K562 (cell line): ENCODE measurements around the gene POMT2. TPM values are rescaled to one million over a fixed set of nuclear protein-coding genes. Genes with fewer than 3 reads are reported as not detected.

Experiments used
- ATAC-seq: fragments of 200-7000 bp; cut with Tn5 transposase; 3 replicates; pipeline ENCODE4 v1.9.1; 2020; ENCODE audit warnings: moderate library complexity
- BruUV-seq: library from RNA; stranded (reverse); fragments of 400-500 nt; replicated peaks from 2 replicates; lab custom pipeline; 2021; lab: Mats Ljungman, UMichigan
- CTCF ChIA-PET: fragments of 300-600 bp; formaldehyde crosslinking; extraction: SDS; loops from one replicate; lab custom pipeline; 2021; ENCODE audit warnings: low intra/inter-chr PET ratio; lab: Yijun Ruan, JAX
- POLR2A ChIA-PET: fragments of 300-600, 350-650 bp; sonication (Branson Sonifier 250); formaldehyde crosslinking; extraction: SDS; loops from one replicate; lab custom pipeline; 2021; ENCODE audit warnings: antibody characterized with exemption, inconsistent platforms; lab: Yijun Ruan, JAX
- DNase-seq, 4 experiments: peaks; one replicate each; pipeline versions ENCODE4 v3.0.0 to v3.0.0-alpha.2; 2011 to 2018; ENCODE audit warnings: low spot score in 3 of 4, mixed read lengths in 3 of 4; ENCODE audit errors: extremely low read depth in 1 of 4
- FAIRE-seq: peaks from 2 replicates; lab custom pipeline; 2011; peaks lifted over from hg19 to GRCh38; lab: Jason Lieb, UNC
- H2AFZ ChIP-seq: 2 replicates; pipeline ENCODE4 v1.6.0; 2011; ENCODE audit warnings: low read depth, low read length, control low read depth, inconsistent platforms
- H3K27ac ChIP-seq: fragments of 200-600 bp; 3 replicates; pipeline ENCODE4 v1.8.0; 2011; ENCODE audit warnings: low read depth, mild to moderate bottlenecking, control low read depth, inconsistent platforms, low read length, moderate library complexity, mixed read lengths; ENCODE audit errors: extremely low read depth
- H3K27me3 ChIP-seq, 2 experiments: fragments of 300-600 bp in 1 of 2; 2 replicates in 1 of 2; 3 replicates in 1 of 2; pipeline versions ENCODE4 v1.6.0 to v1.8.0; 2011; ENCODE audit warnings: inconsistent platforms in 2 of 2, low read length in 2 of 2, mild to moderate bottlenecking in 1 of 2, mixed read lengths in 1 of 2, moderate library complexity in 1 of 2; ENCODE audit not compliant: control insufficient read depth in 2 of 2, insufficient read depth in 2 of 2
- H3K36me3 ChIP-seq: fragments of 300-600 bp; 3 replicates; pipeline ENCODE4 v1.8.0; 2011; ENCODE audit warnings: mild to moderate bottlenecking, low read length, inconsistent platforms; ENCODE audit not compliant: control insufficient read depth, insufficient read depth
- H3K4me1 ChIP-seq, 2 experiments: fragments of 200-600 bp in 1 of 2; replicated peaks in 1 of 2; 2 replicates in 1 of 2; 3 replicates in 1 of 2; pipeline versions ENCODE4 v1.5.1 to v1.8.0; 2011; ENCODE audit warnings: inconsistent platforms in 2 of 2, low read length in 2 of 2, mild to moderate bottlenecking in 1 of 2, mixed read lengths in 1 of 2, moderate library complexity in 1 of 2; ENCODE audit not compliant: control insufficient read depth in 2 of 2, insufficient read depth in 2 of 2
- H3K4me2 ChIP-seq: 2 replicates; pipeline ENCODE4 v1.6.1; 2011; ENCODE audit warnings: low read length, control low read depth, inconsistent platforms, mixed read lengths; ENCODE audit not compliant: insufficient read depth
- H3K4me3 ChIP-seq: fragments of 200-600 bp; sonication (generic), shearing (Covaris generic); 2 replicates; pipeline ENCODE4 v1.5.1; 2016; ENCODE audit warnings: control low read depth, inconsistent platforms
- H3K79me2 ChIP-seq: fragments of 200-600 bp; 3 replicates; pipeline ENCODE4 v1.8.0; 2011; ENCODE audit warnings: low read length, inconsistent platforms; ENCODE audit not compliant: control insufficient read depth, insufficient read depth
- H3K9ac ChIP-seq, 2 experiments: 2 replicates each; pipeline versions ENCODE4 v1.6.0 to v1.6.1; 2011; ENCODE audit warnings: low read depth in 2 of 2, low read length in 2 of 2, control low read depth in 1 of 2, inconsistent platforms in 1 of 2, mild to moderate bottlenecking in 1 of 2, mixed read lengths in 1 of 2; ENCODE audit not compliant: insufficient read depth in 1 of 2
- H3K9me1 ChIP-seq: one replicate; pipeline ENCODE4 v1.6.0; 2011; ENCODE audit warnings: inconsistent platforms, mild to moderate bottlenecking, low read length, moderate library complexity; ENCODE audit not compliant: control insufficient read depth, insufficient read depth
- H3K9me3 ChIP-seq: replicated peaks from 2 replicates; pipeline ENCODE4 v1.5.1; 2011; ENCODE audit warnings: low read depth, low read length, inconsistent platforms; ENCODE audit not compliant: control insufficient read depth, insufficient read depth
- H4K20me1 ChIP-seq: replicated peaks from 2 replicates; pipeline ENCODE4 v1.6.1; 2011; ENCODE audit warnings: low read length, inconsistent platforms, mixed read lengths; ENCODE audit not compliant: control insufficient read depth, insufficient read depth
- ARNT ChIP-seq, 2 experiments: fragments of 450-650 bp; IDR thresholded peaks; 2 replicates each; pipeline ENCODE4 v1.6.1; 2016; ENCODE audit warnings: mild to moderate bottlenecking in 1 of 2
- IRF1 ChIP-seq: sonication (generic); formaldehyde crosslinking; IDR thresholded peaks from 2 replicates; pipeline ENCODE4 v1.8.0; 2022; ENCODE audit warnings: missing genetic modification reagents, mild to moderate bottlenecking, borderline replicate concordance
- NFIC ChIP-seq: fragments of 450-650 bp; IDR thresholded peaks from 2 replicates; pipeline ENCODE4 v1.6.1; 2017; ENCODE audit warnings: mild to moderate bottlenecking, inconsistent platforms
- RBM17 ChIP-seq: fragments of 200-400 bp; formaldehyde crosslinking; IDR thresholded peaks from 2 replicates; pipeline ENCODE4 v1.6.1; 2017; ENCODE audit warnings: low read depth, mild to moderate bottlenecking, low read length, borderline replicate concordance
- WGBS: fragments of 100-300 bp; shearing (Covaris generic); methylation state at CpG from one replicate; pipeline ENCODE4 v1.1.6; 2016; ENCODE audit warnings: low coverage, mixed read lengths; ENCODE audit not compliant: insufficient coverage; ENCODE audit errors: missing lambda C conversion rate; 5-methylcytosine and 5-hydroxymethylcytosine counted together
- in situ Hi-C: fragments of 300-500 bp; cut with MboI; formaldehyde crosslinking; loops from 4 replicates; pipeline ENCODE4 v1.15.0; 2018; ENCODE audit warnings: inconsistent platforms, mixed read lengths
- intact Hi-C: fragments of 100-400 bp; cut with micrococcal nuclease; formaldehyde crosslinking; loops from 2 replicates; pipeline ENCODE4 v1.14.2; 2022
- polyA plus RNA-seq, 8 experiments: library from polyadenylated mRNA; depleted of rRNA in 4 of 8; stranded (reverse) in 5 of 8; unstranded in 3 of 8; fragments of >200 nt; fragmentation: Nextera tagmentation in 2 of 8; fragmentation: Illumina TruSeq in 1 of 8; extraction: Ambion mirVana in 2 of 8; extraction: Trizol in 1 of 8; gene quantifications; 2 replicates each; pipeline versions ENCODE4 v1.2.1 to v1.2.3, GENCODE V29; 2011 to 2014; ENCODE audit warnings: inconsistent platforms in 1 of 8, missing spikeins in 1 of 8
- total RNA-seq, 7 experiments: library from RNA; depleted of rRNA in 6 of 7; stranded (reverse); fragments of >200 nt in 6 of 7; fragmentation: Illumina TruSeq in 2 of 7; extraction: Trizol in 2 of 7; gene quantifications; 2 replicates each; pipeline versions ENCODE4 v1.2.1 to v1.2.3, GENCODE V29; 2011 to 2021; ENCODE audit warnings: low replicate concordance in 1 of 7

POMT2 gene
- total and polyA plus RNA-seq, 9 of the 15 experiments (the other 6 are each of a cell fraction or from before 2014, with no cell fraction given): 0.39 to 16.6 (median 7.8) TPM

- H3K79me2 ChIP-seq: no peaks in the 10 kb centered on the region
- ATAC-seq (no peak), FAIRE-seq (no peak), DNase-seq (no peak)
- H3K4me3 ChIP-seq: no peak overlapping the region
- no TSS peak for BruUV-seq
- no peaks in the 10 kb centered on the region for H3K9me3 ChIP-seq
- H3K27me3 ChIP-seq: peaks cover 0 to 58% of the 10 kb centered on the region in 2 experiments; a peak in 3 of 5 replicates
- POLR2A ChIA-PET: interaction anchor here (0.6 kb wide), 1 partner anchor 1805 kb away, joined by 5 read pairs; no protein-coding TSS in a partner anchor
- H3K36me3 ChIP-seq: no peaks in the 10 kb centered on the region
- no peak overlapping the region for H3K9ac ChIP-seq
- H2AFZ ChIP-seq: no peak overlapping the region
- H4K20me1 ChIP-seq: peaks cover 5% of the 10 kb centered on the region; the same call in 1 of the 2 replicates
- WGBS: 5% methylated on average over 13 of the region's 20 CpGs
- H3K4me1 ChIP-seq: no peaks in the 10 kb centered on the region
- in situ Hi-C loops: no loop called here
- no peak overlapping the region for H3K4me2 ChIP-seq
- TF ChIP-seq ARNT (IDR thresholded peaks at IDR 0.05) (no peak), IRF1 (CRISPR knock-in tag) (no peak), RBM17 (no peak), NFIC (peak; percentile 51; the same call in 1 of the 2 replicates)
- TF ChIP-seq, all 486 proteins: peak for 1
- H3K27ac ChIP-seq: no peak overlapping the region
- CTCF ChIA-PET: no interaction called here
- no peaks in the 10 kb centered on the region for H3K9me1 ChIP-seq
- intact Hi-C loops: no loop called here
These were observed 67.1 kb downstream of the POMT2 start for GRCh38 chr14:77253333-77254190.
